Measurements from ENCODE around the gene ARFGEF2. TPM values are rescaled to one million over a fixed set of nuclear protein-coding genes. Genes with fewer than 3 reads are reported as not detected.

Gene ARFGEF2
- total and polyA plus RNA-seq, 2 of the 8 experiments (the other 6 are each of a cell fraction or from before 2014, with no cell fraction given) = 8.1 to 21.8 TPM

- no peak overlapping the region for H2BK15ac ChIP-seq (ENCODE audit: low read length)
- H3K56ac ChIP-seq (replicated peaks; ENCODE audit: insufficient read length, low read depth, low read length) = no peak overlapping the region
- no peaks in the 10 kb centered on the region for H3K36me3 ChIP-seq (ENCODE audit: control insufficient read depth in 2 of 4, insufficient read depth in 4 of 4, low read length in 3 of 4)
- H4K8ac ChIP-seq (ENCODE audit: extremely low read depth, insufficient read depth, low read length) = no peak overlapping the region
- no peak overlapping the region for H2AK5ac ChIP-seq (ENCODE audit: low read depth, low read length)
- H2BK120ac ChIP-seq (replicated peaks; ENCODE audit: low read depth, low read length) = no peak overlapping the region
- H2BK12ac ChIP-seq (ENCODE audit: low read depth, low read length) = no peak overlapping the region
- 58% methylated on average over 6 of the region's 6 CpGs; no CpG with 5 or more reads in 1 of the 2 experiments for WGBS, 2 experiments (ENCODE audit: extremely low coverage in 1 of 2, insufficient coverage in 1 of 2, insufficient read length in 1 of 2, insufficient replicate concordance in 2 of 2, low coverage in 1 of 2, low lambda C conversion rate in 2 of 2, missing lambda C conversion rate in 1 of 2)
- H3K4me1 ChIP-seq (replicated peaks in 1 of 4; ENCODE audit: control insufficient read depth in 3 of 4, insufficient read depth in 4 of 4, low read length in 3 of 4) = peaks cover 0 to 3% (median 0%) of the 10 kb centered on the region in 4 experiments; a peak in 2 of 7 replicates
- no peak overlapping the region for H3K14ac ChIP-seq (ENCODE audit: insufficient read length)
- H3K9me3 ChIP-seq (ENCODE audit: insufficient read depth in 2 of 2, low read depth in 1 of 2, low read length in 1 of 2) = no peaks in the 10 kb centered on the region
- no peak overlapping the region for H3K4ac ChIP-seq (replicated peaks; ENCODE audit: insufficient read length, low read depth, low read length)
- H3K23ac ChIP-seq (ENCODE audit: insufficient read length) = no peak overlapping the region
- no peak overlapping the region for H4K91ac ChIP-seq (replicated peaks; ENCODE audit: insufficient read length, low read length)
- H2BK5ac ChIP-seq (ENCODE audit: low read depth, low read length) = no peak overlapping the region
- H3K79me2 ChIP-seq (ENCODE audit: control insufficient read depth in 1 of 2, insufficient read depth in 2 of 2, low read length in 2 of 2) = peaks cover 0 to 23% of the 10 kb centered on the region in 2 experiments; a peak in 2 of 4 replicates
- H3K9ac ChIP-seq (replicated peaks in 1 of 4; ENCODE audit: extremely low read depth in 1 of 4, low read depth in 3 of 4, low read length in 3 of 4) = no peak overlapping the region
- no peak overlapping the region for H4K5ac ChIP-seq (ENCODE audit: insufficient read length, low read depth, low read length)
- FAIRE-seq (no peak), DNase-seq (ENCODE audit: low read depth in 1 of 2, low spot score in 2 of 2) (no peak)
- no peak overlapping the region for H3K18ac ChIP-seq (ENCODE audit: extremely low read depth, low read length)
- ChIA-PET CTCF (ENCODE audit: partially characterized antibody) (interaction anchor here (1.6 to 3.1 kb wide), 4 partner anchors 13 to 283 kb away, joined by 3 to 9 read pairs (median 6); no protein-coding TSS in a partner anchor), POLR2A (ENCODE audit: partially characterized antibody) (interaction anchor here (1.2 to 1.6 kb wide), 2 partner anchors 9 to 93 kb away, joined by 3 to 5 read pairs; no protein-coding TSS in a partner anchor)
- no peak overlapping the region for H2AFZ ChIP-seq (ENCODE audit: low read length)
- no peaks in the 10 kb centered on the region for H3K27me3 ChIP-seq (replicated peaks in 1 of 4; ENCODE audit: control insufficient read depth in 3 of 4, extremely low read depth in 1 of 4, insufficient read depth in 3 of 4, low read length in 3 of 4)
- H3K27ac ChIP-seq (ENCODE audit: low read depth, low read length) = no peak overlapping the region
- H4K20me1 ChIP-seq (replicated peaks in 1 of 2; ENCODE audit: control insufficient read depth in 1 of 2, insufficient read depth in 2 of 2, low read length in 2 of 2) = no peaks in the 10 kb centered on the region
- no peak overlapping the region for H3K4me2 ChIP-seq (ENCODE audit: insufficient read depth in 1 of 2, low read depth in 2 of 2, low read length in 2 of 2)
- H3K23me2 ChIP-seq (ENCODE audit: low read depth, low read length) = peaks cover 8% of the 10 kb centered on the region
- no peaks in the 10 kb centered on the region for H3K79me1 ChIP-seq (ENCODE audit: low read depth, low read length)
- no peak overlapping the region for H2BK20ac ChIP-seq (ENCODE audit: low read length)
- no peak overlapping the region for H3K4me3 ChIP-seq (ENCODE audit: extremely low read depth in 1 of 4, insufficient read depth in 2 of 4, low read depth in 3 of 4, low read length in 4 of 4)
- TF ChIP-seq BACH1 (IDR thresholded peaks at IDR 0.05; ENCODE audit: low read length) (no peak), CHD2 (IDR thresholded peaks at IDR 0.05; ENCODE audit: low read length) (no peak), CBX5 (IDR thresholded peaks at IDR 0.05; ENCODE audit: low read depth, low read length) (no peak)
Observed at GRCh38 chr20:48919336-48919881, 2.1 kb upstream of the ARFGEF2 start.

Measured in H1 (cell line).